HAP-1 (cell line): ENCODE measurements around the gene ARHGEF10L.
"Not testable (repeated sequence)": the region's sequence is repeated elsewhere in the genome, so short reads cannot be mapped to it uniquely, and the experiment has no call there.

Source experiments
- DNase-seq, 2 experiments: peaks; one replicate each; pipeline ENCODE4 v3.0.0-alpha.2; 2016 to 2020; ENCODE audit warnings: low spot score in 2 of 2
- H3K27me3 ChIP-seq: fragments of 250-450 bp; sonication (Bioruptor Pico); 2 replicates; pipeline ENCODE4 v1.5.1; 2020; ENCODE audit warnings: low read depth, mild to moderate bottlenecking, moderate library complexity
- H3K36me3 ChIP-seq: fragments of 250-450 bp; sonication (Bioruptor Pico); replicated peaks from 2 replicates; pipeline ENCODE4 v1.5.1; 2020; ENCODE audit warnings: mild to moderate bottlenecking
- H3K4me1 ChIP-seq: fragments of 250-450 bp; sonication (Bioruptor Pico); 2 replicates; pipeline ENCODE4 v1.5.1; 2020; ENCODE audit warnings: mild to moderate bottlenecking
- H3K4me3 ChIP-seq: fragments of 250-450 bp; sonication (Bioruptor Pico); 2 replicates; pipeline ENCODE4 v1.5.1; 2020; ENCODE audit warnings: mild to moderate bottlenecking, moderate library complexity
- H3K9me3 ChIP-seq: fragments of 250-450 bp; sonication (Bioruptor Pico); 2 replicates; pipeline ENCODE4 v1.5.1; 2020; ENCODE audit warnings: mild to moderate bottlenecking, moderate library complexity
- in situ Hi-C: fragments of 300-500 bp; cut with MboI; formaldehyde crosslinking; loops from 3 replicates; pipeline ENCODE4 v1.14.3; 2020; ENCODE audit warnings: low sequenced_read_pairs, inconsistent platforms, mixed read lengths

Gene ARHGEF10L

GRCh38 chr1:17745479-17745955 is 206.0 kb downstream of the ARHGEF10L start:
- Histone ChIP-seq H3K9me3 (no peaks in the 10 kb centered on the region), H3K27me3 (peaks cover 13% of the 10 kb centered on the region), H3K4me1 (no peaks in the 10 kb centered on the region), H3K4me3 (no peak overlapping the region), H3K36me3 (no peaks in the 10 kb centered on the region)
- in situ Hi-C loops, result no loop called here
- no peak for DNase-seq

- H3K9me3 ChIP-seq, DNase-seq, H3K36me3 ChIP-seq, H3K4me1 ChIP-seq, H3K4me3 ChIP-seq, in situ Hi-C loops: not testable (repeated sequence)
- H3K27me3 ChIP-seq, result peaks cover 13% of the 10 kb centered on the region
These were observed 206.8 kb downstream of the ARHGEF10L start for GRCh38 chr1:17746281-17746680.

GRCh38 chr1:17746920-17747319 is 207.4 kb downstream of the ARHGEF10L start:
- in situ Hi-C loops, result no loop called here
- Histone ChIP-seq H3K4me3 (no peak overlapping the region), H3K27me3 (peaks cover 13% of the 10 kb centered on the region), H3K36me3 (no peaks in the 10 kb centered on the region), H3K9me3 (no peaks in the 10 kb centered on the region), H3K4me1 (no peaks in the 10 kb centered on the region)
- DNase-seq, result no peak
